Pulmonary artery endothelial cell (primary cell): ENCODE data around the gene ABI3. TPM values are rescaled to one million over a fixed set of nuclear protein-coding genes. Genes with fewer than 3 reads are reported as not detected.
"Not testable (repeated sequence)": the region's sequence is repeated elsewhere in the genome, so short reads cannot be mapped to it uniquely, and the experiment has no call there.

Experiments used
- DNase-seq: peaks from one replicate; pipeline ENCODE4 v3.0.0-alpha.2; 2011; ENCODE audit warnings: low read depth, low spot score
- total RNA-seq: library from RNA; depleted of rRNA; stranded (reverse); fragments of >200 nt; gene quantifications from 2 replicates; pipeline ENCODE4 v1.2.3, GENCODE V29; 2014

Gene ABI3
- total RNA-seq, 1 donor from 2014 or later: 21.7 TPM

DNA sequence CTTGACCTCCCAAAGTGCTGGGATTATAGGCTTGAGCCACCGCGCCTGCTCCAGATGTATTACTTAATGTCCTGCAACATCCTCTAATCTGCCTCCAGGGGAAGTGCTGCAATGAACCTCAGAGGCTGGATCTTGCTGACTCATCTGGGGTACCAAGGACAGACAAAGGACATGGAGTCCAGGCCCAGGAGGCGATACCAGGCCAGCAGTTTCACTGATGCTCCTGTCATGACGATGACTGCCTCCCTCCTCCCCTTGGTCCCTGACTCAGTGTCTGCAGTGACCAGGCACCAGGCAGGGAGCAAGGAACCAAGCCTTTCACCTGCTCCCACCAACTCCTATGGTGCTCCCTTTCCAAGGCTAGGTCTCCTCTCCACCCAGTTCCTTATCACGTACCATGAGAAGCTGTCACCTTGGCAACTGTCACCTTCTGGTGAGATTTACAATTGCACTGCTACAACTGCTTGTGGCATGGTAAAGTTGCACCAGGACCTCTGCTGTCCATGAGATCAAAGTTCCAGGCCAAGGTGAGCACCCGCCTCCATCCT lies 41.7 kb downstream of the ABI3 start:
- DNase-seq: no peak

- no peak for DNase-seq
These were observed 43.6 kb downstream of the ABI3 start for GRCh38 chr17:49254066-49254465.

DNA sequence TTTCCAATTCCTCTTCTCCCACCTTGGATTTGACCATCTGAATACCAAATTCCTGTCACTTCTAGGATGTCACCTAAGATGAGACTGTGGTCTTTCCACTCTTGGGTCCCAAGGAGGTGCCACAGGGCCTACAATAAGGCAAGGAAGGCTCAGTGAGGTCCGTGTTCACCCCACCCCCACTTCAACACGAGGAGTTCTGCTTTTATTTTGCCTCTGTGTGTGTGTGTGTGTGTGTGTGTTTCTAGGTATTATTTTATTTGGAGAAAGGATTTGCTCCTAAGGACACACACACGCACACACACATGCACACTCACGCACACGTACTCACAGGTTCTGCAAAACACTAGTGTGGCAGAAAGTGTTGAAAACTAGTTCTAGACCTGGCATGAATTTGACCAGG lies 44.6 kb downstream of the ABI3 start:
- no peak for DNase-seq

DNA sequence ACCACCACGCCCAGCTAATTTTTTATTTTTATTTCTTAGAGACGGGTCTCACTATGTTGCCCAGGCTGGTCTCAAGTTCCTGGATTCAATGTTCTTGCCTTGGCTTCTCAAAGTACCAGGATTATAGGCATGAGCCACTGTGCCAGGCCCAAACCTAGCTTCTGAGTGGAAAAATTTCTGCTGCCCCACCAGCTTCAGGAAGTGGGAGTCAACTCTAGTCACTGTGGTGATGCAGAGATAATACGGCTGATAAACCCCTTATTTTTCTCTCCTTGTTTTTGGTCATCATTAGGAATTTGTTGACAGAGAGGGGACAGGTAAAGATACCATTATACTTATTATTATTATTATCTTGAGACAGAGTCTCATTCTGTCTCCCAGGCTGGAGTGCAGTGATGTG lies 47.9 kb downstream of the ABI3 start:
- no peak for DNase-seq

DNA sequence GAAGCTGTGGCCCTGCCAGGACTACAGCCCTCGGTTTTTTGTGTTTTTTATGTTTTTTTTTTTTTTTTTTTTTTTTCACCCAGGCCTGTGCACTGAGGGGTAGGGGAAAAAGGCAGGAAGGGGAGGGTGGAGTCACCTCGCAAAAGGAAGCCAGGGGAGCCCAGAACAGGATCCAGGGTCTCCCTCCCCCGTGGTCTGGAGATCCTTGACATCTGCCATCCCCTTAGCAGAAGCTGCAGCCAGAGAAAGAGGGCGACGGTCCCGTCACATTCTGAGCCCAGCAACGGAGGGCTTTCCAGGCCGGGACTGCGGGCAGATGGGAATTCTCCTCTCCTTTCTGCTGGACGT lies 49.1 kb downstream of the ABI3 start:
- DNase-seq: no peak

- peak; percentile 11 for DNase-seq
These were observed 49.7 kb downstream of the ABI3 start for GRCh38 chr17:49260011-49260816.

- peak; percentile 64 for DNase-seq
These were observed 50.3 kb downstream of the ABI3 start for GRCh38 chr17:49260817-49261291.

DNA sequence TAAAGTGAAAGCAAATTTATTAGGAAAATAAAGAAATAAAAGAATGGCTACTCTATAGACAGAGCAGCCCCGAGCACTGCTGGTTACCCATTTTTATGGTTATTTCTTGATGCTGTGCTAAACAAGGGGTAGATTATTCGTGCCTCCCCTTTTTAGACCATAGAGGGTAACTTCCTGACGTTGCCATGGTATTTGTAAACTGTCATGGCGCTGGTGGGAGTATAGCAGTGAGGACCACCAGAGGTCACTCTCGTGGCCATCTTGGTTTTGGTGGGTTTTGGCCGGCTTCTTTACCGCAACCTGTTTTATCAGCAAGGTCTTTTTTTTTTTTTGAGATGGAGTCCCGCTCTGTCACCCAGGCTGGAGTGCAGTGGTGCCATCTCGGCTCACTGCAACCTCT lies 51.0 kb downstream of the ABI3 start:
- not testable (repeated sequence) for DNase-seq

GRCh38 chr17:49266233-49266632 lies 55.7 kb downstream of the ABI3 start:
- DNase-seq: no peak

DNA sequence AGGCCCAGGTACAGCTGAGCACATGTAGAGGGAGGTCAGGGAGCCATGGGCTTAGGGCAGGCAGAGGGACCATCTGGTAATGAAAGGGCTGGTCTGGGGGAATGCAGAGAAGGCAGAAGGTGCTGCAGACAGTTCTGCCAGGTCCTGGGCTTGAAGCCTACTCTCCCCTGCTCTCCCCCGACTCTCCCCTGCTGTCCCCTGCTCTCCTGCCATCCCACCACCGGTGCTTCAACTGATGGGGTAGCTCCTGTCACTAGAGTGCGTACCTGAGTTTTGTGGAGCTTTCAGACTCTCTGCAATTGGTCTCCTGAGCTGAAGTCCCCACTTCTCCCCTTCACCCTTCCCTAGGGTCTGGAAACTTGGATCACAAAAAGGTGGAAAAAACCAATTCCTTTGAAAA lies 57.4 kb downstream of the ABI3 start:
- no peak for DNase-seq

- no peak for DNase-seq
These were observed 58.8 kb downstream of the ABI3 start for GRCh38 chr17:49269356-49269755.

Other genes starting within 250 kb of the ABI3 start
- not detected in 2 replicates for gene GIP, start 242.1 kb upstream of the ABI3 start, total RNA-seq
- gene IGF2BP1, start 213.3 kb upstream of the ABI3 start, total RNA-seq: 0.21 and 0.40 TPM in 2 replicates
- not detected in 2 replicates for gene B4GALNT2, start 77.9 kb upstream of the ABI3 start, total RNA-seq
- gene GNGT2, start 133 bp upstream of the ABI3 start, total RNA-seq: 0.86 and 1.3 TPM in 2 replicates
- 0.07 and 0.18 TPM in 2 replicates for gene PHOSPHO1, start 20.1 kb downstream of the ABI3 start, total RNA-seq
- 7.2 and 8.4 TPM in 2 replicates for gene ZNF652, start 151.5 kb downstream of the ABI3 start, total RNA-seq
- gene PHB1, start 204.2 kb downstream of the ABI3 start, total RNA-seq: 199 and 236 TPM in 2 replicates